Hematopoietic multipotent progenitor cell treated with erythropoietin and hydrocortisone succinate and interleukin-3 and kit ligand, for 15 days (in vitro differentiated cells): ENCODE measurements around the gene TSR3.
A peak's percentile ranks its signal among the peaks of the same experiment; 100 is the strongest.

ENCODE experiments used
- DNase-seq: peaks from one replicate; pipeline ENCODE4 v3.0.0-alpha.2; 2015; ENCODE audit warnings: low spot score

Gene TSR3

GRCh38 chr16:1377406-1378010 lies 25.8 kb upstream of the TSR3 start:
- no peak for DNase-seq

GRCh38 chr16:1375741-1376410 lies 24.2 kb upstream of the TSR3 start:
- DNase-seq: peak; percentile 60

- no peak for DNase-seq
Measured at GRCh38 chr16:1375298-1375640, 23.6 kb upstream of the TSR3 start.

- DNase-seq: peak; percentile 38
Measured at GRCh38 chr16:1374418-1375297, 23.0 kb upstream of the TSR3 start.

- DNase-seq: no peak
Measured at GRCh38 chr16:1372292-1372950, 20.7 kb upstream of the TSR3 start.

GRCh38 chr16:1371054-1371978 lies 19.6 kb upstream of the TSR3 start:
- DNase-seq: no peak

- DNase-seq: no peak
Measured at GRCh38 chr16:1367486-1368174, 16.0 kb upstream of the TSR3 start.

GRCh38 chr16:1366712-1367299 lies 15.1 kb upstream of the TSR3 start:
- DNase-seq: no peak

- DNase-seq: no peak
Measured at GRCh38 chr16:1366060-1366711, 14.5 kb upstream of the TSR3 start.

GRCh38 chr16:1364510-1364909 lies 12.8 kb upstream of the TSR3 start:
- no peak for DNase-seq

- DNase-seq: peak; percentile 80
Measured at GRCh38 chr16:1363501-1364041, 11.9 kb upstream of the TSR3 start.

GRCh38 chr16:1362807-1363206 lies 11.1 kb upstream of the TSR3 start:
- no peak for DNase-seq

- DNase-seq: no peak
Measured at GRCh38 chr16:1361685-1362360, 10.1 kb upstream of the TSR3 start.

- no peak for DNase-seq
Measured at GRCh38 chr16:1357906-1358566, 6.4 kb upstream of the TSR3 start.

- DNase-seq: no peak
Measured at GRCh38 chr16:1356061-1356900, 4.6 kb upstream of the TSR3 start.

- no peak for DNase-seq
Measured at GRCh38 chr16:1355591-1355990, 3.9 kb upstream of the TSR3 start.

GRCh38 chr16:1354815-1355540 lies 3.3 kb upstream of the TSR3 start:
- no peak for DNase-seq
